ENCODE data around the gene CTCF. TPM values are rescaled to one million over a fixed set of nuclear protein-coding genes. Genes with fewer than 3 reads are reported as not detected.
A peak's percentile ranks its signal among the peaks of the same experiment; 100 is the strongest.

CTCF gene
- total RNA-seq, 1 experiment from 2014 or later, result 26.4 TPM

DNA sequence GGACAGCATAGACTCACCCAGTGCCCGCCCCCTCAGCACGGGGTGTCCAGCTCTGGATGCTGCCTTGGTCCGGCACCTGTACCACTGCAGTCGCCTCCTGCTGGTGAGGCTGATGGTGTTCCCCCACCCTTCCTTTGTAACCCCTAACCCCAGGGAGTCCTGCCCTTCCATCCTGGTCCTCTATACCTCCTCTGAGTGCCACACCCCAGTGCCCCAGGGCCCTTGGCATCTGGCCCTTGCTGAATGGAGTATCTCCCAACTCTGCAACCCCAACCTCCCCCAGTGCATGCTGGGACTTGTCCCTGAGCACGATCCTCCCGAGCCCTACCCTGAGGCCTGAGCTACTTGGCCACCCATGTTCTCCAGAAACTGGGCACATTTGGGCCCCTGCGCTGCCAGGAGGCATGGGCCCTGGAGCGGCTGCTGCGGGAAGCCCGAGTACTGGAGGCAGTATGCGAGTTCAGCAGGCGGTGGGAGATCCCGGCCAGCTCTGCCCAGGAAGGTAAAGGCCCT lies 17.9 kb upstream of the CTCF start:
- DNase-seq (ENCODE audit: low read depth, low spot score), result no peak
- in situ Hi-C loops (cut with HindIII; ENCODE audit: low pct_unique_long_range_greater_than_20kb, low sequenced_read_pairs), result no loop called here

- DNase-seq (ENCODE audit: low read depth, low spot score), result no peak
- in situ Hi-C loops (cut with HindIII; ENCODE audit: low pct_unique_long_range_greater_than_20kb, low sequenced_read_pairs), result no loop called here
Observed at GRCh38 chr16:67544844-67545664, 17.3 kb upstream of the CTCF start.

DNA sequence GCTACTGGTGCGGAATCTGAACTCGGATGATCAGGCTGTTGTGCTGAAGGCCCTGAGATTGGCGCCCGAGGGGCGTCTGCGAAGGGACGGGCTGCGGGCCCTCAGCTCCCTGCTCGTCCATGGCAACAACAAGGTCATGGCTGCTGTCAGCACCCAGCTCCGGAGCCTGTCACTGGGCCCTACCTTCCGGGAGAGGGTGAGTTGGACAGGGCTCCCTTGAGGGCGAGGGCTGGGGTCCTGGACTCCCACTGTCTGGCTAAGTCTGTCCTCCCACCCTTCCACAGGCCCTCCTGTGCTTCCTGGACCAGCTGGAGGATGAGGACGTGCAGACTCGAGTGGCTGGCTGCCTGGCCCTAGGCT lies 16.7 kb upstream of the CTCF start:
- in situ Hi-C loops (cut with HindIII; ENCODE audit: low pct_unique_long_range_greater_than_20kb, low sequenced_read_pairs), result no loop called here
- DNase-seq (ENCODE audit: low read depth, low spot score), result no peak

DNA sequence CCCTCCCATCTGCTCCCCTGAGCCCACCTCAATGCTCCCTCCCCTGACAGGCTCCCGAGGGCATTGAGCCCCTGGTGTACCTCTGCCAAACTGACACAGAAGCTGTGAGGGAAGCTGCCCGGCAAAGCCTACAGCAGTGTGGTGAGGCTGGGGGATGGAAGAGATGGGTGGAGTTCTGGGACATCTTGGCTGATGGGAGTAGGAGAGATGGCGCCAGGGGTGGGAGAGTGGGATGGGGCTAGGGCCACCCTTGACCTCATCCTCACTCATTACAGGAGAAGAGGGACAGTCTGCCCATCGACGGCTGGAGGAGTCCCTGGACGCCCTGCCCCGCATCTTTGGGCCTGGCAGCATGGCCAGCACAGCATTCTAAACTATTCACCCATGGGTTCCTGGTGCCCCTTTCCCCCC lies 16.2 kb upstream of the CTCF start:
- no peak for DNase-seq (ENCODE audit: low read depth, low spot score)
- in situ Hi-C loops (cut with HindIII; ENCODE audit: low pct_unique_long_range_greater_than_20kb, low sequenced_read_pairs), result no loop called here

- in situ Hi-C loops (cut with HindIII; ENCODE audit: low pct_unique_long_range_greater_than_20kb, low sequenced_read_pairs), result no loop called here
- DNase-seq (ENCODE audit: low read depth, low spot score), result peak; percentile 76
Observed at GRCh38 chr16:67546761-67547422, 15.4 kb upstream of the CTCF start.

DNA sequence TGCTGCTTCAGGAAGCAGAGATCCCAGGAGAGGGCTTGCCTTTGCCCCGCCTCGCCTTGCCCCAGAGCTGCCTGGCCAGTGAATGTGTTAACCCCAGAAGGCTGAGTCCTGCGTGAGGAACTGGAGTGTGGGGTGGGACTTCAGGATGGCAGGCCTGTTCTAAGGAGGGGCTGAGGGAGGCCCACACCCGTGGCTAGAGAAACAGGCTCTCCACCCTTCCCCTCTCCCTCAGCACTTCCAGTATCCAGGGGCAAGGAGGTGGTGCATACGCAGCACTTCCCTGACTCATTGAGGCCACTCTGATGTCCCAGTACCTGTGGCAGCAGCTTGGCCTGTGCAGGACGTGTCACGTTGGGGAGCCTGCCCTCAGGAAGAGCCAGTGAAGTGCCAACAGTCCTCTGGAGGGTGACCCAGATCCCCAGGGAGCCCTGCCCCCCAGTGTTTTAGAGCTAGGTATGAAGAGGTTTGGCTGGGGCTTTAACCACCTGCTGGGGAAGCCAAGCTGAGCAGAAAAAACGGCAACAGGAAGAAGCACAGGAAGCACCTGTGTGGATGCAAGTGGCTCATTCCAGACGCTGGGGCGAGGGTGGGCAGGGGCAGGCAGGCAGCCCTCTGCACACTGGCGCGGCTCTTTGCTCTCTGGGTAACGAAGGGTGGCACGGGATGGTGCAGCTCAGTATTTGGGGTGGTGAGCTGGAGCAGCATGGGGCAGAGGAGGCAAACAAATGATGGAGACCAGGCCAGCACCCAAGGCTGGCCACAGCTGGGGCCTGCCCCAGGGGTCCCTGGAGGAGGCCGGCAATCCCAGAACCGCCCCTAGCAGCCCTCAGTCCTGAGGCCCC lies 14.7 kb upstream of the CTCF start:
- DNase-seq (ENCODE audit: low read depth, low spot score), result no peak
- in situ Hi-C loops (cut with HindIII; ENCODE audit: low pct_unique_long_range_greater_than_20kb, low sequenced_read_pairs), result no loop called here

DNA sequence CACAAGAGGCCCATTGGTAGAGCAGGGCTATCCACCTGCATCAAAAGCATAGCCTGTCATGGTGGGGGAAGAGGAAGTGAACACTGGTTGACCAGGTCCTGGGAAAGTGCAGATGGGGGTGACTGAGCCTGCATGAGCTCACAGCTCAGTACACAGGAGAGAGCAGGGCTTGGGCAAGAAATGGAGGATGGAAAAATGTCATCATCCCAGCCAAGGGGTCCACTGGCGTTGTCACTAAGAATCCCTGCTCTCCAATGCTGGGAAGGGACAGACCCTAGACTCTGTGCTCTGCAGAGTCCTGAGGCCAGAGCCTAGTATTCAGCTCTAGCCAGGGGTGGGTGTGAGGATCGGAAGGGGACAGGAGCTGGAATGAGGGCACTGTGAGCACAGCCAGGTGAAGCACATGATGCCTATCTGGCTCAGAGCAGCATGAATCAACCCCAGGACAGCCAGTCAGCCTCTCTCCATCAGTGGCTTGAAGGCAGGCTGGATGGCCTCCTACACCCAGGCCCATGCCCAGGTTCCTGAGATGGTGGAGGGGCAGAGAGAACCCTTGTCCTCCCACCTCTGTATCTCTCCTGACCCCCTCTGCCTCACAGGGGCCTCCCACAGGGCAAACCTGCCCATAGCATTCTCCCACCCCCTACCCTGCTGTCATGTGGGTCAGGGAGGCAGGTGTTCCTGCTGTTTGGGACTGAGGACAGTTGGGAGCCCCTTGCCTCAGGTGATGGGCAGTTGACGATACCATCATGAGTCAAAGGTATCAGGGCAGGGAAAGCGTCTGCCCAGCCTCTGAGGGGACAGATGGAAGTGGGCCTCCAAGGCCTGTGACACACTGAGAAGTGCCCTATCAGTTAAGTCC lies 13.8 kb upstream of the CTCF start:
- in situ Hi-C loops (cut with HindIII; ENCODE audit: low pct_unique_long_range_greater_than_20kb, low sequenced_read_pairs), result no loop called here
- no peak for DNase-seq (ENCODE audit: low read depth, low spot score)

GRCh38 chr16:67549240-67549639 lies 13.1 kb upstream of the CTCF start:
- in situ Hi-C loops (cut with HindIII; ENCODE audit: low pct_unique_long_range_greater_than_20kb, low sequenced_read_pairs), result no loop called here
- DNase-seq (ENCODE audit: low read depth, low spot score), result no peak

DNA sequence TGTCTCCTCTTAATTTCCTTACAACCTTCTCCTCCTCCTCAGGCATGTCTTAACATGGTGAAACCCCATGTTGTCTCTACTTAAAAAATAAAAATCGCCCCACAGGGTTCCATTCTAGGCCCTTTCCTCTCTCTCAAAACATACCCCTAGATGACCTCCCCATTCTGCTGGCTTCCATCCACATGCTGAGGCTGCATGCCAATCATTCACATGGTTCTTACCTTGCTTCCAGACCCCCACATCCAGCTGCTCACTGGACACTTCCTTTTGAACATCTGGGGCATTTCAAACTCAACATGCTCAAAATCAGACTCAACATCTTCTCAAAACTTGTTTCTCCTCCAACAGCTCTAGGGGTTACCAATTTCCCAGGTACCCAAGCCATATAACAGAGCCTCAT lies 12.4 kb upstream of the CTCF start:
- in situ Hi-C loops (cut with HindIII; ENCODE audit: low pct_unique_long_range_greater_than_20kb, low sequenced_read_pairs), result no loop called here
- DNase-seq (ENCODE audit: low read depth, low spot score), result no peak

- no peak for DNase-seq (ENCODE audit: low read depth, low spot score)
- in situ Hi-C loops (cut with HindIII; ENCODE audit: low pct_unique_long_range_greater_than_20kb, low sequenced_read_pairs), result no loop called here
Observed at GRCh38 chr16:67551091-67551490, 11.2 kb upstream of the CTCF start.

- in situ Hi-C loops (cut with HindIII; ENCODE audit: low pct_unique_long_range_greater_than_20kb, low sequenced_read_pairs), result no loop called here
- no peak for DNase-seq (ENCODE audit: low read depth, low spot score)
Observed at GRCh38 chr16:67551972-67552371, 10.4 kb upstream of the CTCF start.

DNA sequence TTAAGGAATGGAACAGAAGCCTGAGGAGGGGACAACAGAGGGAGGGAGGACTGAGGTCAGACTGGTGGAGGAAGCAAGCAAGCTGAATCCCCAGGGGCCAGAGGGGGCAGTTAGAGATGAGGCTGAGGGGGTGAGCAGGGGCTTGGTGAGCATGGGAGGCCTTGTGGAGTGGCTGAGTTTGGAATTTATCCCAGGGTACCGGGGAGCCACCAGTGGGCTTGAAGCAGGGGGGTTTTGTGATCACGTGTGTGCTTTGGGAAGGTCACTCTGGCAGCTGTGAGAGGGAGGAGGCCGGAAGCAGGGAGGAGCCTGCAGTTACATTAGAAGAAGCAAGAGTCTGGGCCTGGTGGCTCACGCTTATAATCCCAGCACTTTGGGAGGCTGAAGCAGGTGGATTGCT lies 9.8 kb upstream of the CTCF start:
- in situ Hi-C loops (cut with HindIII; ENCODE audit: low pct_unique_long_range_greater_than_20kb, low sequenced_read_pairs), result no loop called here

GRCh38 chr16:67555795-67556212 lies 6.5 kb upstream of the CTCF start:
- in situ Hi-C loops (cut with HindIII; ENCODE audit: low pct_unique_long_range_greater_than_20kb, low sequenced_read_pairs), result no loop called here
- DNase-seq (ENCODE audit: low read depth, low spot score), result no peak

More for the DNA sequence above, 9.8 kb upstream of the CTCF start:
- no peak for DNase-seq (ENCODE audit: low read depth, low spot score)

- DNase-seq (ENCODE audit: low read depth, low spot score), result no peak
- in situ Hi-C loops (cut with HindIII; ENCODE audit: low pct_unique_long_range_greater_than_20kb, low sequenced_read_pairs), result no loop called here
Observed at GRCh38 chr16:67558859-67559258, 3.5 kb upstream of the CTCF start.

DNA sequence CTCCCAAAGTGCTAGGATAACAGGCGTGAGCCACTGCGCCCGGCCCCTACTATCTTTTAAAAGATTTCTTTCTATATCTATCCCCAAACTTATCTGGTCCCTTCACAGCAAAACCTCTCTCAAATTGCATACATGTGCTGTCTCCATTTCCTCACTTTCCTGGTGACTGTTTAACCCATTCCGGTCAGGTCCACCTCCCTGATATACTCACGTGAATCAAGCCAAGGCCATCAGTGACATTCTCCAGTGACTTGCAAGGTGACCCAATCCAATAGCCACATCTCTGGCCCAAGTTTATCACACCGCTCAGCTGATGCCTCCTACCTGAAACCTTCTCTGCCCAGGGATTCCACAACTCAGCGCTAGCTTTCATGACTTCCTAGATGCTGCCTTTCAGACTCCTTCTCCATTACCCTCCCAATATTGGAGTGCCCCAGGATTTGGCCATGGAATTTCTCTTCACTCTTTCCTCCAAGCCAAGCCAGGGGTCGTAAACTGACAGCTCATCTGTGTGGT lies 1.4 kb upstream of the CTCF start:
- in situ Hi-C loops (cut with HindIII; ENCODE audit: low pct_unique_long_range_greater_than_20kb, low sequenced_read_pairs), result no loop called here
- DNase-seq (ENCODE audit: low read depth, low spot score), result no peak

DNA sequence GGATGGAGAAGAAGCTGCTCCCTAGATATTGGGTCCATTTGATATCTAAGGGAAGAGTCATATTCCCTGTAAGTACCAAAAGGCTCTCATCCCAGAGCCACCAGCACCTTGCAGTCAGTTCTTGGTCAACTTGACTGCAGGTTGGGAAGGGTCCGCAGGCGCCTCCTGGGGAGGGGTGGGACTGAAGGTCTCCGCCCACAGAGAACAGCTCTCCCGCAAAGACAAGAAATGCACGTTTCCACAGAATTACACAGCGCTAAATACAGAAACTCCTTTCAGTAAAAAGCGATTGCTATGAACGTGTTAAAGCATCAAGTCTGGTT lies 864 bp upstream of the CTCF start:
- DNase-seq (ENCODE audit: low read depth, low spot score), result no peak
- in situ Hi-C loops (cut with HindIII; ENCODE audit: low pct_unique_long_range_greater_than_20kb, low sequenced_read_pairs), result no loop called here

DNA sequence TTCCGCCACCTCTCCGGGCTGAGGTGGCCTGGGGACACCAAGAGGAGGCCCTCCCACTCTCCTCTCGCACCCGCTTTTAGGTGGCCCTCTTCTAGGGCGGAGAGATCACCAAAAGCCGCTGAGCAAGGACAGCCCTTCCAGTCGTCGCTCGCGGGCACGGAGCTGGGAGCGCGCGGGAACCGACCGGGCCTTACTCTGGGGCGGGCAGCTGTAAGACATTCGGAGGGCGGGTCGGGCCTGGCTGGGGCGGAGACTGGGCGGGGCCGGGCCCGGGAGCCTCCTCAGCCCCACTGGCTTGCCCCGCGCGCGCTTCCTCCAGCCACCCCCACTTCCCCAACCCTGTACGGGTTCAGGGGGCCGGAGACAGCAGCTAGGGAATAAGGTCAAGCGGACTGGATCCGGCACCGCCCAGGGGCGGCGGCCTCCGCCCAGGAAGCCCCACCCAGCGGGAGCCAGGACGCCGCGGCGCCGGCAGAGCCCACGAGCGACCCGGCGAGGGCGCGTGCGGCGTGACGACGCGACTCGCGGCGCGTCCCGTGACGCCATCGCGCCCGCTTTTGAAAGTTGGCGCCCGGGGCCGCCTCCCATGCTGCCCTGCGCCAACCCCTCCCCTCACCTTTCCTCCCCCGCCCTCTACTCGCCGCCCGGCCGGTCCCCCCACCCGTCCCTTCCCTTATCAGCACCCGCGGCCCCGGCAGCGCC lies 351 bp upstream of the CTCF start:
- in situ Hi-C loops (cut with HindIII; ENCODE audit: low pct_unique_long_range_greater_than_20kb, low sequenced_read_pairs), result no loop called here
- DNase-seq (ENCODE audit: low read depth, low spot score), result peak; percentile 94
